ENCODE data around the gene CALHM3. TPM values are rescaled to one million over a fixed set of nuclear protein-coding genes. Genes with fewer than 3 reads are reported as not detected.

The CALHM3 gene
- total RNA-seq, 2 experiments from 2014 or later: not detected

DNA sequence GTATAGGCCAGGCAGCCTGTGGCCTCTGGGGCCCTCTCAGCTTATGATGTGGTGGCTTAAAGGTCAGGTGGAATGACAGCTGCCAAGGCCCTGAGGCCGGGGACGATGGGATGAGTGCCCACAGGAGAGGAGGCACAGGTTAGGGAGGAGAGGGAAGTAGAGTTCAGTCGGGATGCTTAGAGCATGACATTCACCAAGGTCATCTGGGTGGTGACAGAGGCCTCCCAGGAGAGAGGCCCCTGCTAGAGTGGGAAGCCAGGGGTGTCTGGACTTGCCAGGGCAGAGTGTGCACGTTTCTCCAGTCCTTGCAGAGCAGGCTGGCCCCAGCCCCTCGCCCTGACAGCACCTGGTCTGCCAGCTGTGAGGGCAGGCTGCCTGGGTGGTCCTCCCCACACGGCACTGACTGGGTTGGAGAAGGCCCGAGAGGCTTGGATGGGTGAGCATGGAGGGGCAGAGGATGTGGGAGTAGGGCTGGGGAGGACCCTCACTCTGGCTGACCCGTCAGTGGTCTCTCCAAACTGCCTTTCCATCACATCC lies 21.8 kb downstream of the CALHM3 start:
- H3K36me3 ChIP-seq (ENCODE audit: insufficient read depth, low read length): no peaks in the 10 kb centered on the region
- H4K20me1 ChIP-seq (ENCODE audit: insufficient read depth, low read length): no peaks in the 10 kb centered on the region
- no peak for DNase-seq (ENCODE audit: low spot score)
- TF ChIP-seq, protein P1, sequence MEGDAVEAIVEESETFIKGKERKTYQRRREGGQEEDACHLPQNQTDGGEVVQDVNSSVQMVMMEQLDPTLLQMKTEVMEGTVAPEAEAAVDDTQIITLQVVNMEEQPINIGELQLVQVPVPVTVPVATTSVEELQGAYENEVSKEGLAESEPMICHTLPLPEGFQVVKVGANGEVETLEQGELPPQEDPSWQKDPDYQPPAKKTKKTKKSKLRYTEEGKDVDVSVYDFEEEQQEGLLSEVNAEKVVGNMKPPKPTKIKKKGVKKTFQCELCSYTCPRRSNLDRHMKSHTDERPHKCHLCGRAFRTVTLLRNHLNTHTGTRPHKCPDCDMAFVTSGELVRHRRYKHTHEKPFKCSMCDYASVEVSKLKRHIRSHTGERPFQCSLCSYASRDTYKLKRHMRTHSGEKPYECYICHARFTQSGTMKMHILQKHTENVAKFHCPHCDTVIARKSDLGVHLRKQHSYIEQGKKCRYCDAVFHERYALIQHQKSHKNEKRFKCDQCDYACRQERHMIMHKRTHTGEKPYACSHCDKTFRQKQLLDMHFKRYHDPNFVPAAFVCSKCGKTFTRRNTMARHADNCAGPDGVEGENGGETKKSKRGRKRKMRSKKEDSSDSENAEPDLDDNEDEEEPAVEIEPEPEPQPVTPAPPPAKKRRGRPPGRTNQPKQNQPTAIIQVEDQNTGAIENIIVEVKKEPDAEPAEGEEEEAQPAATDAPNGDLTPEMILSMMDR (conservative IDR thresholded peaks at IDR 0.05; ENCODE audit: low read length): no peak
- TF ChIP-seq EZH2phosphoT487 (IDR thresholded peaks at IDR 0.05; ENCODE audit: borderline replicate concordance, low read depth, low read length): no peak
- ChIA-PET POLR2A (no interaction called here), CTCF (ENCODE audit: unreplicated experiment) (no interaction called here)
- peaks cover 27% of the 10 kb centered on the region for H3K4me1 ChIP-seq (ENCODE audit: insufficient read depth, low read length, poor library complexity, severe bottlenecking)
- H3K4me3 ChIP-seq (ENCODE audit: low read depth, low read length, poor library complexity, severe bottlenecking): no peak overlapping the region
- H3K4me2 ChIP-seq (ENCODE audit: low read length): no peak overlapping the region
- intact Hi-C loops (cut with micrococcal nuclease; ENCODE audit: unreplicated experiment): no loop called here
- H3K9me2 ChIP-seq (ENCODE audit: insufficient read depth, low read length): no peaks in the 10 kb centered on the region
- BruUV-seq (replicated peaks): no TSS peak
- H3K79me2 ChIP-seq (ENCODE audit: insufficient read depth, low read depth, low read length): no peaks in the 10 kb centered on the region
- H3K9me3 ChIP-seq (ENCODE audit: low read length): no peaks in the 10 kb centered on the region
- H2AFZ ChIP-seq (ENCODE audit: low read length): no peak overlapping the region
- no peak overlapping the region for H3K27ac ChIP-seq (ENCODE audit: low read depth, low read length, poor library complexity, severe bottlenecking)

DNA sequence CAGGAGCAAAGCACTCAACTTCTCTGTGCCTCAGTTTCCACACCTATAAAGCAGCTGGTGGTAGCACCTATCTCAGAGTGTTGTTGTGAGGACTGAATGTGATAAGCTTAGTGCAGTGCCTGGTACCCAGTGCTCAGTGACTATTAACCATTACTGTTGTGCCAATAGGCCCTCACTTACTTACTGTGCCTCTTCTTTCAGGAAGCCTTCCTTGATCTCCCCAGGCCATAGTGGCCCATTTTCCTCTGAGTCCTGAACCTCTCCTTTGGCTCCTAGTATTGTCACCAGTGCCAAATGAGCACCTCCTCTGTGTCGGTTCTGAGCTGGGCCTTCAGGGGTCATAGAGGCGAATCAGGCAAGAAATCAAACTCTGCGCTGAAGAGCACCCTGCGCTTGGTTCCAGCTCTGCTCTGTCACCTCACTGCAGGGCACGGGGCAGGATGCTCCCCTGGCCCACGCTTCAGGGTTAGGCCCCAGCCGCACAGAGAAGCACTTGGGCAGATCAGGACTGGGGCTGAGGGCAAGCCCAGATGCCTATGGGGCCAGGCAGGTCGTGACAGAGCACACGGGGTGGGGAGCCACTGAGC lies 22.9 kb downstream of the CALHM3 start:
- Histone ChIP-seq H3K4me1 (ENCODE audit: insufficient read depth, low read length, poor library complexity, severe bottlenecking) (peaks cover 27% of the 10 kb centered on the region), H3K36me3 (ENCODE audit: insufficient read depth, low read length) (peaks cover 3% of the 10 kb centered on the region; the same call in 1 of the 2 replicates), H3K79me2 (ENCODE audit: insufficient read depth, low read depth, low read length) (no peaks in the 10 kb centered on the region), H3K4me3 (ENCODE audit: low read depth, low read length, poor library complexity, severe bottlenecking) (no peak overlapping the region), H3K4me2 (ENCODE audit: low read length) (no peak overlapping the region), H4K20me1 (ENCODE audit: insufficient read depth, low read length) (no peaks in the 10 kb centered on the region), H3K27ac (ENCODE audit: low read depth, low read length, poor library complexity, severe bottlenecking) (no peak overlapping the region), H3K9me3 (ENCODE audit: low read length) (no peaks in the 10 kb centered on the region), H3K9me2 (ENCODE audit: insufficient read depth, low read length) (no peaks in the 10 kb centered on the region), H2AFZ (ENCODE audit: low read length) (no peak overlapping the region)
- TF ChIP-seq, protein P1 (conservative IDR thresholded peaks at IDR 0.05; ENCODE audit: low read length): no peak
- TF ChIP-seq EZH2phosphoT487 (IDR thresholded peaks at IDR 0.05; ENCODE audit: borderline replicate concordance, low read depth, low read length): no peak
- intact Hi-C loops (cut with micrococcal nuclease; ENCODE audit: unreplicated experiment): no loop called here
- DNase-seq (ENCODE audit: low spot score): no peak
- ChIA-PET CTCF (ENCODE audit: unreplicated experiment) (no interaction called here), POLR2A (no interaction called here)
- BruUV-seq (replicated peaks): no TSS peak

DNA sequence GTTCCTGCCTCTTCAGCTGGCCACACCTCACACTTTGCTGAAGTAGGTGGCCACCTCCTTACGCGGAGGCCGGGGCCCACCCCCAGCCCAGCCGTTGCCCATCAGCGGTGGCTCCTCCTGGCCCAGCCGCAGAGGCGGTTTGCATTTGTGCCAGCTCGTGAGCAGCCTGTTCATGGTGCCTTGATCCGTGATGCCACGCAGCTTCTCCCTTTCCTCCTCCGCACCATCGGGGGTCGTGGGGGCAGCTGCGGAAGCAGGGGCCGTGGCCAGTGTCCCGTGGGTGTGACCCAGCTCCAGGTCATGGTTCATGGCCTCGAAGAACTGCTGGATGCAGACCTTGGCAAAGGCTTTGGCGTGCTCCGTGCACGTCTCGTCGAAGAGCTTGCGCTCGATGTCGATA lies 23.8 kb downstream of the CALHM3 start:
- no TSS peak for BruUV-seq (replicated peaks)

More for the DNA sequence above, 23.8 kb downstream of the CALHM3 start:
- DNase-seq (ENCODE audit: low spot score): no peak
- intact Hi-C loops (cut with micrococcal nuclease; ENCODE audit: unreplicated experiment): no loop called here
- H3K79me2 ChIP-seq (ENCODE audit: insufficient read depth, low read depth, low read length): no peaks in the 10 kb centered on the region
- no peaks in the 10 kb centered on the region for H4K20me1 ChIP-seq (ENCODE audit: insufficient read depth, low read length)
- H3K4me2 ChIP-seq (ENCODE audit: low read length): no peak overlapping the region
- TF ChIP-seq, protein P1 (conservative IDR thresholded peaks at IDR 0.05; ENCODE audit: low read length): no peak
- no peak for TF ChIP-seq EZH2phosphoT487 (IDR thresholded peaks at IDR 0.05; ENCODE audit: borderline replicate concordance, low read depth, low read length)
- no peaks in the 10 kb centered on the region for H3K9me2 ChIP-seq (ENCODE audit: insufficient read depth, low read length)
- H3K4me1 ChIP-seq (ENCODE audit: insufficient read depth, low read length, poor library complexity, severe bottlenecking): peaks cover 23% of the 10 kb centered on the region
- H3K27ac ChIP-seq (ENCODE audit: low read depth, low read length, poor library complexity, severe bottlenecking): no peak overlapping the region
- ChIA-PET CTCF (ENCODE audit: unreplicated experiment) (no interaction called here), POLR2A (no interaction called here)
- peaks cover 5% of the 10 kb centered on the region; the same call in 1 of the 2 replicates for H3K36me3 ChIP-seq (ENCODE audit: insufficient read depth, low read length)
- no peak overlapping the region for H2AFZ ChIP-seq (ENCODE audit: low read length)
- H3K4me3 ChIP-seq (ENCODE audit: low read depth, low read length, poor library complexity, severe bottlenecking): no peak overlapping the region
- H3K9me3 ChIP-seq (ENCODE audit: low read length): no peaks in the 10 kb centered on the region
